GM12878 (cell line): ENCODE measurements around the gene TMEM40. TPM values are rescaled to one million over a fixed set of nuclear protein-coding genes. Genes with fewer than 3 reads are reported as not detected.

Source experiments
- ATAC-seq: fragments of 200-7000 bp; cut with Tn5 transposase; 3 replicates; pipeline ENCODE4 v1.9.1; 2020; ENCODE audit warnings: mild to moderate bottlenecking, moderate library complexity
- BruUV-seq: library from RNA; stranded (reverse); fragments of 400-500 nt; replicated peaks from 2 replicates; lab custom pipeline; 2021; lab: Mats Ljungman, UMichigan
- CTCF ChIA-PET: fragments of 300-600 bp; sonication (Branson Sonifier 250); formaldehyde crosslinking; extraction: SDS; loops from one replicate; lab custom pipeline; 2021; ENCODE audit warnings: inconsistent platforms; lab: Yijun Ruan, JAX
- POLR2A ChIA-PET: fragments of 350-600 bp; formaldehyde crosslinking; extraction: SDS; loops from one replicate; lab custom pipeline; 2021; ENCODE audit warnings: inconsistent platforms; lab: Charles Lee
- RAD21 ChIA-PET: fragments of 300-600 bp; sonication (Branson Sonifier 250); formaldehyde crosslinking; loops from one replicate; lab custom pipeline; 2023; ENCODE audit warnings: antibody characterized with exemption; ENCODE audit not compliant: unreplicated experiment; lab: Charles Lee
- SMC1A ChIA-PET: fragments of 300-600 bp; sonication (Branson Sonifier 250); formaldehyde crosslinking; loops from one replicate; lab custom pipeline; 2023; ENCODE audit not compliant: unreplicated experiment, uncharacterized antibody; lab: Charles Lee
- DNase-seq: peaks from one replicate; pipeline ENCODE4 v3.0.0-alpha.2; 2011; ENCODE audit warnings: low read depth, low spot score
- FAIRE-seq: peaks from 3 replicates; lab custom pipeline; 2011; peaks lifted over from hg19 to GRCh38; lab: Jason Lieb, UNC
- H2AFZ ChIP-seq: 2 replicates; pipeline ENCODE4 v1.6.0; 2011; ENCODE audit warnings: low read depth, low read length, control low read depth; ENCODE audit not compliant: control insufficient read depth
- H3K27ac ChIP-seq: 2 replicates; pipeline ENCODE4 v1.5.1; 2011; ENCODE audit warnings: control low read depth; ENCODE audit not compliant: control insufficient read depth, insufficient read depth
- H3K27me3 ChIP-seq, 2 experiments: replicated peaks in 1 of 2; 2 replicates each; pipeline versions ENCODE4 v1.6.0 to v1.6.1; 2011; ENCODE audit warnings: low read length in 1 of 2; ENCODE audit not compliant: control insufficient read depth in 2 of 2, insufficient read depth in 2 of 2
- H3K36me3 ChIP-seq, 2 experiments: 2 replicates each; pipeline ENCODE4 v1.5.1; 2011; ENCODE audit warnings: low read length in 1 of 2; ENCODE audit not compliant: control insufficient read depth in 2 of 2, insufficient read depth in 2 of 2
- H3K4me1 ChIP-seq: 2 replicates; pipeline ENCODE4 v1.6.1; 2011; ENCODE audit warnings: mild to moderate bottlenecking, low read length, moderate library complexity, mixed read lengths; ENCODE audit not compliant: control insufficient read depth, insufficient read depth
- H3K4me2 ChIP-seq: 2 replicates; pipeline ENCODE4 v1.6.0; 2011; ENCODE audit warnings: control low read depth; ENCODE audit not compliant: control insufficient read depth, insufficient read depth
- H3K4me3 ChIP-seq: fragments of 200-600 bp; sonication (generic); 2 replicates; pipeline ENCODE4 v1.5.1; 2016
- H3K79me2 ChIP-seq: 2 replicates; pipeline ENCODE4 v1.6.0; 2011; ENCODE audit warnings: low read length; ENCODE audit not compliant: control insufficient read depth, insufficient read depth
- H3K9ac ChIP-seq: 2 replicates; pipeline ENCODE4 v1.8.0; 2011; ENCODE audit warnings: low read length, control low read depth, mixed read lengths; ENCODE audit not compliant: control insufficient read depth, insufficient read depth
- H3K9me3 ChIP-seq: replicated peaks from 3 replicates; pipeline ENCODE4 v1.5.1; 2011; ENCODE audit warnings: mild to moderate bottlenecking, low read length; ENCODE audit not compliant: control insufficient read depth, insufficient read depth
- H4K20me1 ChIP-seq: 2 replicates; pipeline ENCODE4 v1.6.0; 2011; ENCODE audit not compliant: control insufficient read depth, insufficient read depth
- E2F4 ChIP-seq: IDR thresholded peaks from 2 replicates; pipeline ENCODE4 v1.6.1; 2012; ENCODE audit warnings: low read depth, low read length, improper control_type of control experiment
- EGR1 ChIP-seq, 2 experiments: IDR thresholded peaks; 1 replicate in 1 of 2; 2 replicates in 1 of 2; pipeline ENCODE4 v1.6.1; 2011 to 2012; ENCODE audit warnings: low read depth in 2 of 2, low read length in 2 of 2, borderline replicate concordance in 1 of 2, mild to moderate bottlenecking in 1 of 2, moderate library complexity in 1 of 2
- ETV6 ChIP-seq, 2 experiments: fragments of 450-650 bp in 1 of 2; IDR thresholded peaks in 1 of 2; conservative IDR thresholded peaks in 1 of 2; 2 replicates each; pipeline ENCODE4 v1.6.1; 2014; ENCODE audit warnings: antibody characterized with exemption in 1 of 2, borderline replicate concordance in 1 of 2, low read depth in 1 of 2, mild to moderate bottlenecking in 1 of 2, moderate library complexity in 1 of 2
- IKZF1 ChIP-seq: fragments of 450-650 bp; conservative IDR thresholded peaks from 2 replicates; pipeline ENCODE4 v1.6.1; 2017; ENCODE audit warnings: antibody characterized with exemption, mild to moderate bottlenecking
- IRF3 ChIP-seq: fragments of 450-650 bp; IDR thresholded peaks from 2 replicates; pipeline ENCODE4 v1.6.1; 2014; ENCODE audit warnings: mild to moderate bottlenecking
- KAT2A ChIP-seq: conservative IDR thresholded peaks from 2 replicates; pipeline ENCODE4 v1.6.1; 2011; ENCODE audit warnings: low read depth, low read length; ENCODE audit not compliant: control insufficient read depth
- MEF2B ChIP-seq: fragments of 450-650 bp; IDR thresholded peaks from 2 replicates; pipeline ENCODE4 v1.6.1; 2018; ENCODE audit warnings: mild to moderate bottlenecking, moderate library complexity; ENCODE audit not compliant: partially characterized antibody, poor library complexity, severe bottlenecking
- NBN ChIP-seq: fragments of 450-650 bp; IDR thresholded peaks from 2 replicates; pipeline ENCODE4 v1.6.1; 2016
- NFYB ChIP-seq: IDR thresholded peaks from 2 replicates; pipeline ENCODE4 v1.6.1; 2011; ENCODE audit warnings: low read depth, mild to moderate bottlenecking, low read length, improper control_type of control experiment, moderate library complexity; ENCODE audit not compliant: insufficient read depth
- PML ChIP-seq: IDR thresholded peaks from 2 replicates; pipeline ENCODE4 v1.6.1; 2012; ENCODE audit warnings: low read length, inconsistent platforms
- SIN3A ChIP-seq: IDR thresholded peaks from 2 replicates; pipeline ENCODE4 v1.6.1; 2012; ENCODE audit warnings: low read depth, low read length, improper control_type of control experiment
- SREBF1 ChIP-seq: IDR thresholded peaks from 2 replicates; pipeline ENCODE4 v1.6.1; 2012; ENCODE audit warnings: mild to moderate bottlenecking, low read length
- SRF ChIP-seq, 2 experiments: IDR thresholded peaks; 2 replicates each; pipeline ENCODE4 v1.6.1; 2011; ENCODE audit warnings: low read depth in 2 of 2, low read length in 2 of 2, mild to moderate bottlenecking in 1 of 2, moderate library complexity in 1 of 2
- YY1 ChIP-seq: IDR thresholded peaks from 2 replicates; pipeline ENCODE4 v1.6.1; 2011; ENCODE audit warnings: low read depth, mild to moderate bottlenecking, low read length
- whole genome bisulfite sequencing: methylation state at CpG from one replicate; pipeline ENCODE4 v1.1.6; 2016; ENCODE audit warnings: low lambda C conversion rate; ENCODE audit not compliant: insufficient replicate concordance, insufficient coverage; ENCODE audit errors: missing lambda C conversion rate; 5-methylcytosine and 5-hydroxymethylcytosine counted together
- in situ Hi-C: fragments of 300-500 bp; cut with MboI; formaldehyde crosslinking; loops from 9 replicates; pipeline ENCODE4 v1.14.3; 2018; ENCODE audit warnings: mixed read lengths
- intact Hi-C: fragments of 100-400 bp; cut with micrococcal nuclease; formaldehyde crosslinking; loops from one replicate; pipeline ENCODE4 v1.14.2; 2022; ENCODE audit not compliant: unreplicated experiment
- polyA plus RNA-seq, 11 experiments: library from polyadenylated mRNA; depleted of rRNA in 4 of 11; unstranded in 6 of 11; stranded (reverse) in 5 of 11; fragments of >200 nt; fragmentation: Nextera tagmentation in 4 of 11; fragmentation: Illumina TruSeq in 1 of 11; extraction: Ambion mirVana in 4 of 11; extraction: Trizol in 1 of 11; gene quantifications; 1 replicate in 1 of 11; 2 replicates in 10 of 11; pipeline versions ENCODE4 v1.2.1 to v1.2.3, GENCODE V29; 2011 to 2016; ENCODE audit warnings: inconsistent platforms in 2 of 11, missing spikeins in 2 of 11, low read depth in 1 of 11
- total RNA-seq, 4 experiments: library from RNA; depleted of rRNA in 3 of 4; stranded (reverse); fragments of >200 nt in 3 of 4; fragmentation: Illumina TruSeq in 1 of 4; extraction: Trizol in 1 of 4; gene quantifications; 2 replicates each; pipeline versions ENCODE4 v1.2.1 to v1.2.3, GENCODE V29; 2013 to 2021
- TF ChIP-seq, protein P1 (sequence below): IDR thresholded peaks from 2 replicates; pipeline ENCODE4 v1.6.1; 2012; ENCODE audit warnings: low read length, inconsistent platforms
- TF ChIP-seq, protein P2 (sequence below): fragments of 450-650 bp; IDR thresholded peaks from 2 replicates; pipeline ENCODE4 v1.6.1; 2016; ENCODE audit warnings: mild to moderate bottlenecking

The TMEM40 gene
- total and polyA plus RNA-seq, 10 of the 15 experiments (the other 5 are each of a cell fraction or from before 2014, with no cell fraction given): 0.10 to 0.46 (median 0.27) TPM; not detected in 3

- FAIRE-seq (no peak), ATAC-seq (no peak), DNase-seq (no peak)
- Histone ChIP-seq H3K4me1 (peaks cover 22% of the 10 kb centered on the region), H3K9me3 (no peaks in the 10 kb centered on the region), H4K20me1 (no peaks in the 10 kb centered on the region), H3K27ac (no peak overlapping the region), H3K27me3 (no peaks in the 10 kb centered on the region), H3K4me3 (no peak overlapping the region), H3K36me3 (no peaks in the 10 kb centered on the region), H3K4me2 (no peak overlapping the region)
- ChIA-PET RAD21 (no interaction called here), POLR2A (no interaction called here)
- WGBS: 48% methylated on average over 3 of the region's 3 CpGs
- no TSS peak for BruUV-seq
- in situ Hi-C loops: no loop called here
- intact Hi-C loops: no loop called here
- TF ChIP-seq, protein P1, sequence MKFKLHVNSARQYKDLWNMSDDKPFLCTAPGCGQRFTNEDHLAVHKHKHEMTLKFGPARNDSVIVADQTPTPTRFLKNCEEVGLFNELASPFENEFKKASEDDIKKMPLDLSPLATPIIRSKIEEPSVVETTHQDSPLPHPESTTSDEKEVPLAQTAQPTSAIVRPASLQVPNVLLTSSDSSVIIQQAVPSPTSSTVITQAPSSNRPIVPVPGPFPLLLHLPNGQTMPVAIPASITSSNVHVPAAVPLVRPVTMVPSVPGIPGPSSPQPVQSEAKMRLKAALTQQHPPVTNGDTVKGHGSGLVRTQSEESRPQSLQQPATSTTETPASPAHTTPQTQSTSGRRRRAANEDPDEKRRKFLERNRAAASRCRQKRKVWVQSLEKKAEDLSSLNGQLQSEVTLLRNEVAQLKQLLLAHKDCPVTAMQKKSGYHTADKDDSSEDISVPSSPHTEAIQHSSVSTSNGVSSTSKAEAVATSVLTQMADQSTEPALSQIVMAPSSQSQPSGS: no peak
- TF ChIP-seq KAT2A: no peak
- no peak for TF ChIP-seq PML
- no peak for TF ChIP-seq SREBF1
- TF ChIP-seq, protein P2, sequence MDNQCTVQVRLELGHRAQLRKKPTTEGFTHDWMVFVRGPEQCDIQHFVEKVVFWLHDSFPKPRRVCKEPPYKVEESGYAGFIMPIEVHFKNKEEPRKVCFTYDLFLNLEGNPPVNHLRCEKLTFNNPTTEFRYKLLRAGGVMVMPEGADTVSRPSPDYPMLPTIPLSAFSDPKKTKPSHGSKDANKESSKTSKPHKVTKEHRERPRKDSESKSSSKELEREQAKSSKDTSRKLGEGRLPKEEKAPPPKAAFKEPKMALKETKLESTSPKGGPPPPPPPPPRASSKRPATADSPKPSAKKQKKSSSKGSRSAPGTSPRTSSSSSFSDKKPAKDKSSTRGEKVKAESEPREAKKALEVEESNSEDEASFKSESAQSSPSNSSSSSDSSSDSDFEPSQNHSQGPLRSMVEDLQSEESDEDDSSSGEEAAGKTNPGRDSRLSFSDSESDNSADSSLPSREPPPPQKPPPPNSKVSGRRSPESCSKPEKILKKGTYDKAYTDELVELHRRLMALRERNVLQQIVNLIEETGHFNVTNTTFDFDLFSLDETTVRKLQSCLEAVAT: no peak
- TF ChIP-seq IRF3: no peak
- TF ChIP-seq NBN: no peak
- TF ChIP-seq NFYB: no peak
- TF ChIP-seq SIN3A: no peak
- TF ChIP-seq MEF2B: no peak
- TF ChIP-seq EGR1 (IDR thresholded peaks at IDR 0.05; ENCODE audit: borderline replicate concordance in 1 of 2, low read depth in 2 of 2, low read length in 2 of 2): no peak
- no peak for TF ChIP-seq ETV6 (conservative IDR thresholded peaks at IDR 0.05 in 1 of 2, IDR thresholded peaks at IDR 0.05 in 1 of 2; ENCODE audit: borderline replicate concordance in 1 of 2, low read depth in 1 of 2)
- no peak for TF ChIP-seq E2F4
- TF ChIP-seq YY1: no peak
- no peak for TF ChIP-seq SRF (IDR thresholded peaks at IDR 0.05; ENCODE audit: low read depth in 2 of 2, low read length in 2 of 2)
- no peak for TF ChIP-seq IKZF1
- TF ChIP-seq, all 136 proteins: peak for 0
- SMC1A ChIA-PET: no interaction called here
- Histone ChIP-seq H2AFZ (no peak overlapping the region), H3K9ac (no peak overlapping the region), H3K79me2 (no peaks in the 10 kb centered on the region)
- CTCF ChIA-PET: interaction anchor here (1.3 kb wide), 1 partner anchor 10 kb away, joined by 3 read pairs; no protein-coding TSS in a partner anchor
Measured at GRCh38 chr3:12752102-12752501, 7.0 kb downstream of the TMEM40 start.
